ENCODE data around the gene CCDC152.

DNA sequence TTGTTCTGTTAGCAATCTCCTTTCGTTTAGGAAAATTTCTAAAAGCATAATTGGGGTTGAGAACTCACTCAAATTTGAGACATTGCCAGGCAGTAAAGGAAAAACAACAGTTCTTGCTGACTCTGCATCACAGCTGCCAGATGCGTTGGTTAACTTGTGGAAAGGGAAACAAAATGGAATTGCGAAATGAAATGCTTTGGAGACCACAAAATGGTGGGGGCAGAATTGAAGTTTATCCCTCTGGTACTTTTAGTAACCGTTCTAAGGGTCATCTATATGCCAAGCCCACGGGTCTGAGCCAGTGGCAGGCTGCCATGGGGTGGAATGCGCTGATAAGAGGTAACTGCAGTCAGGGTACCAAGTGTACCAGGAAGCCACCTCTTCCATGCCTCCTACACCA lies 83.7 kb downstream of the CCDC152 start:
- TF ChIP-seq, protein P1, sequence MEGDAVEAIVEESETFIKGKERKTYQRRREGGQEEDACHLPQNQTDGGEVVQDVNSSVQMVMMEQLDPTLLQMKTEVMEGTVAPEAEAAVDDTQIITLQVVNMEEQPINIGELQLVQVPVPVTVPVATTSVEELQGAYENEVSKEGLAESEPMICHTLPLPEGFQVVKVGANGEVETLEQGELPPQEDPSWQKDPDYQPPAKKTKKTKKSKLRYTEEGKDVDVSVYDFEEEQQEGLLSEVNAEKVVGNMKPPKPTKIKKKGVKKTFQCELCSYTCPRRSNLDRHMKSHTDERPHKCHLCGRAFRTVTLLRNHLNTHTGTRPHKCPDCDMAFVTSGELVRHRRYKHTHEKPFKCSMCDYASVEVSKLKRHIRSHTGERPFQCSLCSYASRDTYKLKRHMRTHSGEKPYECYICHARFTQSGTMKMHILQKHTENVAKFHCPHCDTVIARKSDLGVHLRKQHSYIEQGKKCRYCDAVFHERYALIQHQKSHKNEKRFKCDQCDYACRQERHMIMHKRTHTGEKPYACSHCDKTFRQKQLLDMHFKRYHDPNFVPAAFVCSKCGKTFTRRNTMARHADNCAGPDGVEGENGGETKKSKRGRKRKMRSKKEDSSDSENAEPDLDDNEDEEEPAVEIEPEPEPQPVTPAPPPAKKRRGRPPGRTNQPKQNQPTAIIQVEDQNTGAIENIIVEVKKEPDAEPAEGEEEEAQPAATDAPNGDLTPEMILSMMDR (IDR thresholded peaks at IDR 0.05; ENCODE audit: insufficient read depth, low read depth, low read length), result no peak
- TF ChIP-seq EZH2 (IDR thresholded peaks at IDR 0.05; ENCODE audit: insufficient read depth, low read length), result no peak

Data from astrocyte (in vitro differentiated cells and primary cell).